Measurements from ENCODE around the gene SPSB1. TPM values are rescaled to one million over a fixed set of nuclear protein-coding genes. Genes with fewer than 3 reads are reported as not detected.

The SPSB1 gene
- total and polyA plus RNA-seq, 2 experiments from 2014 or later, result 2.4 to 6.8 TPM

DNA sequence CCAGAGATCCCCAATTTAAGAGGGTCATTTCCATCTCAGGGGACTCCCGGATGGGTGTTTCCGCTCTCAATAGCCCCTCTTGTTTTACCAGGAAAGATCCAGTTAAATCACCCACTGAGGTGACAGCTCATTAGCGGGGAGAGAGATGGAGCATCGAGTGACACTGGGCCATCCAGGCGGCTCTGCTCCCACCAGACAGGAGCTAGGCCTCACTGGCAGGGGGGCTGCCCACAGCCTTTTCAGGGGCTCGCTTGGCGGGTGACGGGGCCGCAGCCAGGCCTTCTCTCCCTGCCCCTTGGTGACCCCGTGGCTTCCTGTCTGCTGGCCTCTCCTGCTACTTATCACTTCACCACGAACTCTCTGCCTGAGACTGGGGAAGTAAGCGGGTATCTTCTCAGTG, 26.7 kb upstream of the SPSB1 start (continued):
- TF ChIP-seq EZH2 (IDR thresholded peaks at IDR 0.05; ENCODE audit: low read depth, unreplicated experiment) (no peak), ZNF331 (CRISPR knock-in tag; IDR thresholded peaks at IDR 0.05; ENCODE audit: low read depth) (no peak), NANOG (IDR thresholded peaks at IDR 0.05; ENCODE audit: borderline replicate concordance) (no peak), POLR2AphosphoS5 (IDR thresholded peaks at IDR 0.05; ENCODE audit: low read depth) (no peak), STAT1 (IDR thresholded peaks at IDR 0.05; ENCODE audit: unreplicated experiment) (no peak)

DNA sequence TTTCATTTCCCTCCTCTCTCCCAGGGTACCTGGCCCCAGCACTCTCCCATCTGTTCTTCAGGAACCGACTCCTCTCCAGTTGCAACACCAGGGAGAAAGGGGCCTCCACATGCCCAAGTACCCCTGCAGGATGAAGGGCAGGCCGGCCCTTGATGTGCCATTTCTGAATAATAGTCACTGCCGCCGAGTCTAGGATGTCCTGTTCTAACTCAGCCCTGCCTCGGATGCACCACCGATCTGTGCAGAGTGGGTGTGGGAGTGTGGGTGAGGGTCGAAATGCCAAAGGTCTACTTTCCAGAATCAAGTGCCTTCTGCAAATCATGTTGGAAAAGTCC, 25.4 kb upstream of the SPSB1 start:
- H3K27ac ChIP-seq (ENCODE audit: low read depth), result no peak overlapping the region

More for the DNA sequence above, 25.4 kb upstream of the SPSB1 start:
- no peak for DNase-seq (ENCODE audit: low spot score)
- no peaks in the 10 kb centered on the region for H3K36me3 Mint-ChIP-seq (ENCODE audit: low read depth)
- no peak overlapping the region for H3K4me3 Mint-ChIP-seq
- no peaks in the 10 kb centered on the region for H3K9me2 ChIP-seq (ENCODE audit: insufficient read depth)
- no peak overlapping the region for H3K4me2 ChIP-seq
- ATAC-seq, result no peak; the same call in 2 of the 3 replicates
- no peaks in the 10 kb centered on the region for H3K27me3 ChIP-seq (ENCODE audit: insufficient read depth)
- no peak overlapping the region for H3K4me3 ChIP-seq
- H2AFZ ChIP-seq, result no peak overlapping the region
- no peaks in the 10 kb centered on the region for H3K9me3 Mint-ChIP-seq
- TF ChIP-seq, protein P1, sequence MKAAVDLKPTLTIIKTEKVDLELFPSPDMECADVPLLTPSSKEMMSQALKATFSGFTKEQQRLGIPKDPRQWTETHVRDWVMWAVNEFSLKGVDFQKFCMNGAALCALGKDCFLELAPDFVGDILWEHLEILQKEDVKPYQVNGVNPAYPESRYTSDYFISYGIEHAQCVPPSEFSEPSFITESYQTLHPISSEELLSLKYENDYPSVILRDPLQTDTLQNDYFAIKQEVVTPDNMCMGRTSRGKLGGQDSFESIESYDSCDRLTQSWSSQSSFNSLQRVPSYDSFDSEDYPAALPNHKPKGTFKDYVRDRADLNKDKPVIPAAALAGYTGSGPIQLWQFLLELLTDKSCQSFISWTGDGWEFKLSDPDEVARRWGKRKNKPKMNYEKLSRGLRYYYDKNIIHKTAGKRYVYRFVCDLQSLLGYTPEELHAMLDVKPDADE (IDR thresholded peaks at IDR 0.05), result no peak
- no peak for TF ChIP-seq ZNF114 (CRISPR knock-in tag; IDR thresholded peaks at IDR 0.05)
- no peak for TF ChIP-seq EZH2 (IDR thresholded peaks at IDR 0.05; ENCODE audit: low read depth, unreplicated experiment)
- no peak for TF ChIP-seq NANOG (IDR thresholded peaks at IDR 0.05; ENCODE audit: borderline replicate concordance)
- TF ChIP-seq POLR2AphosphoS5 (IDR thresholded peaks at IDR 0.05; ENCODE audit: low read depth), result no peak
- no peak for TF ChIP-seq ZNF331 (CRISPR knock-in tag; IDR thresholded peaks at IDR 0.05; ENCODE audit: low read depth)
- no peak for TF ChIP-seq STAT1 (IDR thresholded peaks at IDR 0.05; ENCODE audit: unreplicated experiment)
- TF ChIP-seq CREB1 (CRISPR knock-in tag; IDR thresholded peaks at IDR 0.05; ENCODE audit: low read depth), result no peak
- TF ChIP-seq, protein P2, sequence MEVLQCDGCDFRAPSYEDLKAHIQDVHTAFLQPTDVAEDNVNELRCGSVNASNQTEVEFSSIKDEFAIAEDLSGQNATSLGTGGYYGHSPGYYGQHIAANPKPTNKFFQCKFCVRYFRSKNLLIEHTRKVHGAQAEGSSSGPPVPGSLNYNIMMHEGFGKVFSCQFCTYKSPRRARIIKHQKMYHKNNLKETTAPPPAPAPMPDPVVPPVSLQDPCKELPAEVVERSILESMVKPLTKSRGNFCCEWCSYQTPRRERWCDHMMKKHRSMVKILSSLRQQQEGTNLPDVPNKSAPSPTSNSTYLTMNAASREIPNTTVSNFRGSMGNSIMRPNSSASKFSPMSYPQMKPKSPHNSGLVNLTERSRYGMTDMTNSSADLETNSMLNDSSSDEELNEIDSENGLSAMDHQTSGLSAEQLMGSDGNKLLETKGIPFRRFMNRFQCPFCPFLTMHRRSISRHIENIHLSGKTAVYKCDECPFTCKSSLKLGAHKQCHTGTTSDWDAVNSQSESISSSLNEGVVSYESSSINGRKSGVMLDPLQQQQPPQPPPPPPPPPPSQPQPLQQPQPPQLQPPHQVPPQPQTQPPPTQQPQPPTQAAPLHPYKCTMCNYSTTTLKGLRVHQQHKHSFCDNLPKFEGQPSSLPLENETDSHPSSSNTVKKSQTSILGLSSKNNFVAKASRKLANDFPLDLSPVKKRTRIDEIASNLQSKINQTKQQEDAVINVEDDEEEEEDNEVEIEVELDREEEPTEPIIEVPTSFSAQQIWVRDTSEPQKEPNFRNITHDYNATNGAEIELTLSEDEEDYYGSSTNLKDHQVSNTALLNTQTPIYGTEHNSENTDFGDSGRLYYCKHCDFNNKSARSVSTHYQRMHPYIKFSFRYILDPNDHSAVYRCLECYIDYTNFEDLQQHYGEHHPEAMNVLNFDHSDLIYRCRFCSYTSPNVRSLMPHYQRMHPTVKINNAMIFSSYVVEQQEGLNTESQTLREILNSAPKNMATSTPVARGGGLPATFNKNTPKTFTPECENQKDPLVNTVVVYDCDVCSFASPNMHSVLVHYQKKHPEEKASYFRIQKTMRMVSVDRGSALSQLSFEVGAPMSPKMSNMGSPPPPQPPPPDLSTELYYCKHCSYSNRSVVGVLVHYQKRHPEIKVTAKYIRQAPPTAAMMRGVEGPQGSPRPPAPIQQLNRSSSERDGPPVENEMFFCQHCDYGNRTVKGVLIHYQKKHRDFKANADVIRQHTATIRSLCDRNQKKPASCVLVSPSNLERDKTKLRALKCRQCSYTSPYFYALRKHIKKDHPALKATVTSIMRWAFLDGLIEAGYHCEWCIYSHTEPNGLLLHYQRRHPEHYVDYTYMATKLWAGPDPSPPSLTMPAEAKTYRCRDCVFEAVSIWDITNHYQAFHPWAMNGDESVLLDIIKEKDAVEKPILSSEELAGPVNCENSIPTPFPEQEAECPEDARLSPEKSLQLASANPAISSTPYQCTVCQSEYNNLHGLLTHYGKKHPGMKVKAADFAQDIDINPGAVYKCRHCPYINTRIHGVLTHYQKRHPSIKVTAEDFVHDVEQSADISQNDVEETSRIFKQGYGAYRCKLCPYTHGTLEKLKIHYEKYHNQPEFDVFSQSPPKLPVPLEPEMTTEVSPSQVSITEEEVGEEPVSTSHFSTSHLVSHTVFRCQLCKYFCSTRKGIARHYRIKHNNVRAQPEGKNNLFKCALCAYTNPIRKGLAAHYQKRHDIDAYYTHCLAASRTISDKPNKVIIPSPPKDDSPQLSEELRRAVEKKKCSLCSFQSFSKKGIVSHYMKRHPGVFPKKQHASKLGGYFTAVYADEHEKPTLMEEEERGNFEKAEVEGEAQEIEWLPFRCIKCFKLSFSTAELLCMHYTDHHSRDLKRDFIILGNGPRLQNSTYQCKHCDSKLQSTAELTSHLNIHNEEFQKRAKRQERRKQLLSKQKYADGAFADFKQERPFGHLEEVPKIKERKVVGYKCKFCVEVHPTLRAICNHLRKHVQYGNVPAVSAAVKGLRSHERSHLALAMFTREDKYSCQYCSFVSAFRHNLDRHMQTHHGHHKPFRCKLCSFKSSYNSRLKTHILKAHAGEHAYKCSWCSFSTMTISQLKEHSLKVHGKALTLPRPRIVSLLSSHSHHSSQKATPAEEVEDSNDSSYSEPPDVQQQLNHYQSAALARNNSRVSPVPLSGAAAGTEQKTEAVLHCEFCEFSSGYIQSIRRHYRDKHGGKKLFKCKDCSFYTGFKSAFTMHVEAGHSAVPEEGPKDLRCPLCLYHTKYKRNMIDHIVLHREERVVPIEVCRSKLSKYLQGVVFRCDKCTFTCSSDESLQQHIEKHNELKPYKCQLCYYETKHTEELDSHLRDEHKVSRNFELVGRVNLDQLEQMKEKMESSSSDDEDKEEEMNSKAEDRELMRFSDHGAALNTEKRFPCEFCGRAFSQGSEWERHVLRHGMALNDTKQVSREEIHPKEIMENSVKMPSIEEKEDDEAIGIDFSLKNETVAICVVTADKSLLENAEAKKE (CRISPR knock-in tag; IDR thresholded peaks at IDR 0.05), result no peak
- H3K36me3 ChIP-seq (ENCODE audit: insufficient read depth), result no peaks in the 10 kb centered on the region
- peaks cover 13% of the 10 kb centered on the region for H3K27me3 Mint-ChIP-seq (ENCODE audit: insufficient read depth, low read depth, poor library complexity)
- peaks cover 18% of the 10 kb centered on the region for H3K4me1 Mint-ChIP-seq
- no peaks in the 10 kb centered on the region for H3K79me2 ChIP-seq (replicated peaks; ENCODE audit: insufficient read depth)
- no peaks in the 10 kb centered on the region for H4K20me1 ChIP-seq (replicated peaks; ENCODE audit: insufficient read depth)
- no peaks in the 10 kb centered on the region for H3F3A ChIP-seq (replicated peaks; ENCODE audit: low read depth)
- H3K4me1 ChIP-seq (ENCODE audit: insufficient read depth), result peaks cover 4% of the 10 kb centered on the region; the same call in 1 of the 2 replicates
- H3K27ac Mint-ChIP-seq, result no peak overlapping the region

All from GM23338 (cell line).